Kidney capillary endothelial cell (primary cell): ENCODE results near the gene COG8.

ENCODE experiments used
- DNase-seq: peaks from one replicate; pipeline ENCODE4 v3.0.0-alpha.2; 2018; ENCODE audit warnings: low spot score

The COG8 gene

DNA sequence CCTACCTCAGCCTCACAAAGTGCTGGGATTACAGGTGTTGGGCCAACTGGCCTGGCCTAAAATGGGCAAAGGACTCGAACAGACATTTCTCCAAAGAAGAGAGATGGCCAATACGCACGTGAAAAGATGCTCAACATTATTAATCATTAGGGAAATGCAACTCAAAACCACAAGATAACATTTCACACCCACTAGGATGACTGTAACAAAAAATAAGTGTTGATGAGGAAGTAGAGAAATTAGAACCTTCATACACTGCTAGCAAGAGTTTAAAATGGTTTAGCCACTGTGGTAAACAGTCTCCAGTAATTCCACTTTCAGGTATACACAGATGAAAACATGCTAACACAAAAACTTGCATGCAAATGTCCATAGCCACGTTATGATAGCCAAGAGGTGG, 6.6 kb upstream of the COG8 start:
- no peak for DNase-seq

- no peak for DNase-seq
Observed at GRCh38 chr16:69344171-69344570, 4.8 kb upstream of the COG8 start.

DNA sequence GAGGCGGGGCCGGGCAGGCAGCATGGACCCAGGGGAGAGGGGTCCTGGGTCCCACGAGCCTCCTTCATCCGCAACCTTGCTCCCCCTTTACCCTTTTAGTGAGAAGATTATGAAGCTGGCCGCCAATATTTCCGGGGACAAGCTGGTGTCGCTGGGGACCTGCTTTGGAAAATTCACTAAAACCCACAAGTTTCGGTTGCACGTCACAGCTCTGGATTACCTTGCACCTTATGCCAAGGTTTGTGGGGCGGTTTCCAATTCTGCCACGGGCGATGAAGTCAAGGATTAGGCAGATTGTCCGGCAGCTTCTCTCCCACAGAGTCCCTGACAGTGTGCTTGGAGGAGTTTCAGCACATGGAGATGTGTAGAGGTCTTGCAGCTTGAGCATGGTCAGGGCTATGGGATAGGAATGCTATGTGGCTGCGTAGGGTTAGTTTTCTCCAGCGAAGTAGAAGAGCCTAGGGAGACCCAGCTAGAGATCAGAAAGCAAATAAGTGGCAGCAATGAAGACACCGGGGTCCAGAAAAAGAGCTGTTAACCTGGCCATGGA, 806 bp upstream of the COG8 start:
- DNase-seq: no peak

GRCh38 chr16:69338557-69339288, 641 bp downstream of the COG8 start:
- no peak for DNase-seq

- no peak for DNase-seq
Observed at GRCh38 chr16:69334696-69335095, 4.7 kb downstream of the COG8 start.

DNA sequence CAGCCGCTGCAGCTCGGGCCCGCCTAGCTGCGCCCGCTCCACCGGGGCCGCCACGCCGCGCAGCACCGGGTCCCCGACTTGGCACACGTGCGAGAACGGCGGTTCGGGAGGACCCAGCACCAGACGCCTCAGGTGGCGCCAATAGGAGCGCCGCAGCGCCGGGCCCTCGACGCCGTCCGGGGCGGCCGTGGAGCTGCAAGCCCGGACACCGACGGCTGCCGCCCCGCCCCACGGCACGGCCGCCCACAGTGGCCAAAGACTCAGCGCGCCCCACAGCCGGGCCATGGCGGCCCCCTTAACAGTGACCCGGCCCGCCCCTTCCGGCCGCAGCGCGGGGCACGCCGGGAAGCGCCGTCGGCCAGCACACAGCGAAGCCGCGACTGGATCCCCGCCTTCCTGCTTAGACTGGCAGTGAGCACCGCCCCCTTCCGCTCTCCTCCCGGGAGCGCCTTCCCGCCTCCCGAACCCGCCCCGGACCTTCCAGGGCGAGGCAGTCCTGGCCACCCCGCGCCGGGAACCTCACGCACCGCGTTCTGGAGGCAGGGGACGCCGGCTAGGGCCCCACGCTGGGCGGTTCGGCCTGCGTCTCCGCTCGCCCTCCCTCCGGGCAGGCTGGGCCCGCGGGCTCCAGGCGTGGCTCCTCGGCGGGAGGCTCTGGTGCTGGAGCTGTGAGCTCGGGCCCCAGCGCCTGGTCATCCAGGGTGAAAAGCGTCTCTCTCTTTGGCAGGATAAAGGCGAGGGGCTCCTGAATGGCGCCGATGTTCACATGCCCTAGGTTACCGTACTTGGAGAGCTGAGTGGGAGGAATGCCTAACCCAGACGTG, 8.9 kb downstream of the COG8 start, which contains the start of gene PDF:
Gene PDF (minus strand): TSS at position 303 of the 824 bp plus-strand sequence. CDS start 18 bp downstream, at position 285.
- peak; percentile 90 for DNase-seq

DNA sequence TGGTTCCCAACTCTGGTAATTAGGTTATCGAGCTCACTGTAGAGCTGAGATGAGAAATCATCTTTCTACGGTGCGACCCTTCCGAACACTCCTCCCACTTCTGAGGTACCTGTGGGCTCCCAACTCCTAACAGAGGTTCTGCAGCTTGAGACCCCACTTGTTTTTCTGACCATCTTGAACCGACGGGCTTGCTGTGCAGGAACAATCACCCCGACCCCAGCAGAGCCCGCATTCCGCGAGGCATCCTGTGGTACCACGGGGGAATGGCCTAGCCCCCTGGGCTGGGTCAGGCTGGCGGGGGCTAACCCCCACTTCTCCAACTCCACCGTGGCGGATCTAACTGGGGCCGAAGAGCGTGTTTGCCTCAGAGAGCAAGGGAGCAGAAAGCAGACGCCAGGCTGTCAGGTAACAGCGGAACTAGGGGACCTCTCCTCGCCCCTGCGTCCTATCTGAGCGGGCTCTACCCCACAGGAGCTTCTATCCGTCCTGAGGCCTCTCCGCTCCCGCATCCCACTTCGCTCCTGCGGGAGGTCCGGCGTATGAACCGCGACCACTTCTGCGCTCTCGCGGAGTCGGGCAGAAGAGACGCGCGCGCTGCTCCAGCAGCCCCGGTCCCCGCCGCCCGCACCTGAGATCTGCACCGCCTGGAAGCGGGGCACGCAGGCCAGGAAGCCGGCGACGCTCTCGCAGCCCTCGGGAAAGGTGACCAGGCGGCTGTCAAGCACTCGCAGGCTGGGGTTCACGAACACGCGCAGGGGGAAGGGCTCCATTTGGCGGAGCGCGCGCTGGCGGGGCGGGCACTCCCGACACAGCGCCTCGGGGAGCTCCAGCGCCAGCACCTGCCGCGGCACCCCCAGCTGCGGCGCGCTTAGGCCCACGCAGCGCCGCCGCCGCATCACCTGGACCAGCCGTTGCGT, 9.7 kb downstream of the COG8 start:
- DNase-seq: no peak

DNA sequence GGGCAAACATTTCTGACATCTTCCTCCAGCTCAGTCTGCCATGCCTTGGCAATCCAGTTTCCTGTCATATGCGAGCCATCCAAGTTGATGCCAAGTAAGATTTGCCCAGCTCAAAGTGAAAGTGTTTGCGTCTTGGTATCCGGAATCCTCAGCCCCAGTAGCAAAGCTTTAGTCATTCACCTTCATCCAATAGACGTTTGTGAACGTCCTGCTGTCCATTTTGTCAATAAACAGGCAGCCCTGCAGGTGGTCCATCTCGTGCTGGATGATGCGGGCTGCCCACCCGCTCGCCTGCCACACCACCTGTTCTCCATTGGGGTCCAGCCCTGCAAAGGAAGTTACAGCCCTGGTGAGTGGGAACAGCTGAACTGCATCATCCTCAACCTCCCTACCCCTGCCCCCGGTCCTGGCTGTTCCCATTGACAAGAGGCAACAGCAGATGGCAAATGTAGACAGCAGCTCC, 10.5 kb downstream of the COG8 start:
- no peak for DNase-seq

DNA sequence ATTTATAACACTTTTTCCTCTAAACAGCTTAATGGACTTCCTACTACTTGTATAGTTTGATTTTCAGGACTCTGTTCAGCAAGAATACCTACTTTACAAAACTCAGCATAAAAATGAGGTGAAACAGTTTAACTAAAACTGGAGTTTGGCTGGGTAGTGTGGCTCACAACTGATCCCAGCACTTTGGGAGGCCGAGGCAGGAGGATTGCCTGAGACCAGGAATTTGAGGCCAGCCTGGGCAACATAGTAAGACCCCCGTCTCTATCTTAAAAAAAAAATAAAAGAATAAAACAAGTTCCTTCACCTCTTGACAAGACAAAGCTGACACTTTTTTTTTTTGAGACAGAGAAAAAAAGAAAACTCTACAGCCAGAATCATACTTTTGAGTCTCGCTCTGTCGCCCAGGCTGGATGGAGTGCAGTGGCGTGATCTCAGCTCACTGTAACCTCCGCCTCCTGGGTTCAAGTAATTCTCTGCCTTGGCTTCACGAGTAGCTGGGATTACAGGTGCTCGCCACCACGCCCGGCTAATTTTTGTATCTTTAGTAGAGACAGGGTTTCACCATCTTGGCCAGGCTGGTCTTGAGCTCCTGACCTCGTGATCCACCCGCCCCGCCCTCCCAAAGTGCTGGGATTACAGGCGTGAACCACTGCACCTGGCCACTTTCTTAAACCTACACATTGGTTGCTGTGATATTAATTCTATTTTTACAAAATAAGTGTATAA, 11.6 kb downstream of the COG8 start:
- no peak for DNase-seq

GRCh38 chr16:69326172-69326873, 13.0 kb downstream of the COG8 start:
- no peak for DNase-seq

GRCh38 chr16:69325784-69326171, 13.6 kb downstream of the COG8 start:
- DNase-seq: no peak

DNA sequence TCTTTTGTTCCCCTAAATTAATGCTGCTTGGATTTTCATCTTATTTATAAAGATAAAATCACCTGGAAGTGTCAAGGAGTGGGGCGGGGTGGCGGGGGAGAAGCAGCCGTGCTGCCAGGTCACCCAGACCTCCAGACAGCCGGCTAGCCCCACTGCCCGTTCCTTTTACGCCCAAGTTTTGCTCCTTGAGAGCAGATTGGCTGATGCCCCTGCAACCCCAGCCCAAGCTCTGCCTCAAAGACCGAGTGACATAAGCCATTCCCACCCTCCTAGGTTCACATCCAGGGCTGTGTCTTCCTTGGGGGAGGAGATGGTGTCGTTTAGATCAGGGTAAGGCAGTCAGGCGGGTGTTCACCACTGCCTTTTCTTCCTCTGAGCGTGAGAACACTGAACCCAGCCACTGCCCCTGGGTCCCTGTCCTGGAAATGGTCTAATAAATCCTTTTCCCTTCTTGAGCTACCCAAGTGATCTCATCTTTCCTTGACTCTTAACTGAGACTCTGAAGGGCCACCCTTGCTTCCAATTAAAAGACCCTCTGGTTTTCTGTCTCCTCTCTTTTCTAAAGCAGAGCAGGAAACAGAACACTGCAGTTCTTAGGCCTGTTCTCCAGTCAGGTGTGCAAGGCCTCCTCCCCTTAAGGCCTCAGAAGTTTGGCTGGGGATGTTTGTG, 14.6 kb downstream of the COG8 start:
- DNase-seq: no peak

- no peak for DNase-seq
Observed at GRCh38 chr16:69324013-69324531, 15.3 kb downstream of the COG8 start.

- no peak for DNase-seq
Observed at GRCh38 chr16:69323415-69323814, 15.9 kb downstream of the COG8 start.

- no peak for DNase-seq
Observed at GRCh38 chr16:69322343-69322742, 17.0 kb downstream of the COG8 start.

GRCh38 chr16:69321080-69321479, 18.3 kb downstream of the COG8 start:
- DNase-seq: no peak

- no peak for DNase-seq
Observed at GRCh38 chr16:69320740-69321073, 18.7 kb downstream of the COG8 start.

DNA sequence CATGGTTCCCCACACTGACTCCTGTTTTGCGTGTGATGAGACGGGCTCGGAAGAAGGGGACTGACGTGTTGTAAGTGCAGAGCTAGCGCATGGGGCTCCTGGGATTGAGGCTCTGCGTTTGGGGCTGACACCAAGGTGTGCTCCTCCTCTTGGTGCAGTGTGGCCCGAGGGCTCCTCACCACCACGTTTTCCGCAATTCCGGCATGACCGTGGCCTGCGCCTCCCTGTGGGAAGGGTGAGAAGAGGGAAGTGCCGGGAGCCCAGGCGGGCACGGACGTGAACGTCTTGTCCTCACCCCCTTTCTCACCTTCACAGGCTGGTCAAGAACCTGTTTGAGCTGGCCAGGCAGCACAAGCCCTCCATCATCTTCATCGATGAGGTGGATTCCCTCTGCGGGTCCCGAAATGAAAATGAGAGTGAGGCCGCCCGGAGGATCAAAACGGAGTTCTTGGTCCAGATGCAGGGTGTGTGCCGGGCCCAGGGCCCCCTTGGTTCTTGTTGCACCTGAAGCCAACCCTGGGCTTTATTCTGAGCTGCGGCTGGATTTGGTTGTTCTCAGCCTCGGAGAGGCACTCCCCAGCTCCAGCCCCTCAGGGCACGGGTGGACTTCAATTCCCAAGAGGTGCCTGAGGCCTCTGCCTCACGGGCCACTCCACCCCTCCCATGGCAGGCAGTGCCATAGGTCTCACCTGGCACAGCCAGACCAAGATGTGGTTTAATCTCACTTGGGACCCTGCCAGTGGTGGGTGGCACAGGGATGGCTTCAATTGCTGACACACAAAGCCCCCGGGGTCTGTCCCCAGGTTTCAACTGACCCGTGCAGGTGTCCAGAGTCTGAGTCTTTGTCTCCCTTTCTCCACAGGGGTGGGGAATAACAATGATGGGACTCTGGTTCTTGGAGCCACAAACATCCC, 19.3 kb downstream of the COG8 start:
- no peak for DNase-seq

DNA sequence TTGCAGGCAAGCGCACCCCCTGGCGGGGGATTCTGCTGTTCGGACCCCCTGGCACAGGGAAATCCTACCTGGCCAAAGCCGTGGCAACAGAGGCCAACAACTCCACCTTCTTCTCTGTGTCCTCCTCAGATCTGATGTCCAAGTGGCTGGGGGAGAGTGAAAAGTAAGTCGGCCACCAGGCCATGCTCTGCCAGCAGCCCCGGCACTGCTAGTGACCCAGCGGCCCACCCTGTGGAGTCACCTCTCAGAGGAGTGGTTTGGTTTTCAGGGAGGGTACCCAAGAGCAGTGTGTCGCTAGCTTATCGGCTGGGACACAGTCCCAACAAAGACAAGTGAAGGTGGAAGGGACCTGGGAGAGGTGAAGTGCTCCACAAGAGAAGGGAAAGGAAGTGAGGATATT, 20.0 kb downstream of the COG8 start:
- DNase-seq: no peak
